Measurements from ENCODE around the gene PI4KB. TPM values are rescaled to one million over a fixed set of nuclear protein-coding genes. Genes with fewer than 3 reads are reported as not detected.

Gene PI4KB
- total RNA-seq, 1 experiment from 2014 or later: 52.7 TPM

DNA sequence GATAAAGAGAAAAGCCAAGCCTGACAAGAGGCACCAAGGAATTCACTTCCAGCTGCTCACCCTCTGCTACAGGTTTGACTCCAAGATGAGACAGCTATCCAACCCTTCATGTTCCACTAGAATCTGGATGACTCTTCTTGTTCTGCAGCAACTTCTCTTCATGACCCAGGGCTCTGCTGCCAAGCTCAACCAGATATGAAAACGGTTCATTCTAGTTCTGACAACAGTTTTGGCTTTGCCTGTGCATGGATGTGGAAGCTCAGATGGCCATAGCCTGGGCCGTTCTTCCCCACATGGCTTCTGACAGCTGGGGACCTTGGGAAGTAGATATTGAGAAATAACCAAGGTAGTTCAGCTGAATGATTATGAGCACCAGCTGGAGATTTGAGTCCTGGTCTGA, 13.7 kb downstream of the PI4KB start:
- ChIA-PET POLR2A (interaction anchor here (0.7 to 0.8 kb wide), 2 partner anchors 16 to 198 kb away, joined by 3 to 11 read pairs; partner anchors contain the start of gene CGN), CTCF (interaction anchor here (1.0 kb wide), 1 partner anchor 13 kb away, joined by 3 read pairs; no protein-coding TSS in a partner anchor)
- Histone ChIP-seq H3K9me3 (no peaks in the 10 kb centered on the region), H3K27me3 (replicated peaks; ENCODE audit: control insufficient read depth, insufficient read depth, low read length) (no peaks in the 10 kb centered on the region), H3K4me3 (ENCODE audit: low read depth, low read length) (no peak overlapping the region), H3K4me1 (peaks cover 67% of the 10 kb centered on the region), H3K36me3 (ENCODE audit: control insufficient read depth, insufficient read depth, low read length) (no peaks in the 10 kb centered on the region)
- TF ChIP-seq CTCF (IDR thresholded peaks at IDR 0.05; ENCODE audit: insufficient read depth in 1 of 2, low read depth in 1 of 2, low read length in 1 of 2, severe bottlenecking in 1 of 2, unreplicated experiment in 1 of 2): no peak
- DNase-seq: no peak
- H3K27ac Mint-ChIP-seq (ENCODE audit: unreplicated experiment): peak overlapping the region; percentile 78
- H3K27me3 Mint-ChIP-seq (ENCODE audit: insufficient read depth, unreplicated experiment): no peaks in the 10 kb centered on the region
- H3K4me1 Mint-ChIP-seq (ENCODE audit: low read depth, unreplicated experiment): peaks cover 49% of the 10 kb centered on the region
- no peaks in the 10 kb centered on the region for H3K9me3 Mint-ChIP-seq (ENCODE audit: unreplicated experiment)
- no TSS peak for BruUV-seq (replicated peaks)
- no peak overlapping the region for H3K4me3 Mint-ChIP-seq (ENCODE audit: unreplicated experiment)
- peaks cover 62% of the 10 kb centered on the region for H3K36me3 Mint-ChIP-seq (ENCODE audit: insufficient read depth, unreplicated experiment)
- intact Hi-C loops (cut with micrococcal nuclease; ENCODE audit: unreplicated experiment): no loop called here

DNA sequence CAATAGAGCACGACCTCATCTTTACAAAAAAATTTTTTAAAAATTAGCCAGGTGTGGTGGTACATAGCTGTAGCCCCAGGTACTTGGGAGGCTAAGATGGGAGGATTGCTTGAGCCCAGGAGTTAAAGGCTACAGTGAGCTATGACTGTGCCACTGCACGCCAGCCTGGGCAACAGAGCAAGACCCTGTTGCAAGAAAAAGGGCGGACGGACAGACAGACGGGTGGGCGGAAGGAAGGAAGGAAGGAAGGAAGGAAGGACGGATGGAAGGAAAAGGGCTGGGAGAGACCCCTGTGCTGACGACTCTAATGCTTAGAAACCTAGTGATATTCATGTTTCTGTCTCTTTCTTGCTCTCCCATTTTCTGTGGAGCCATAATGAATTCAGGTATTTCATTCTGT, 14.4 kb downstream of the PI4KB start:
- Mint-ChIP-seq H3K27ac (ENCODE audit: unreplicated experiment) (peak overlapping the region; percentile 78), H3K27me3 (ENCODE audit: insufficient read depth, unreplicated experiment) (no peaks in the 10 kb centered on the region), H3K4me3 (ENCODE audit: unreplicated experiment) (no peak overlapping the region), H3K4me1 (ENCODE audit: low read depth, unreplicated experiment) (peaks cover 49% of the 10 kb centered on the region), H3K9me3 (ENCODE audit: unreplicated experiment) (no peaks in the 10 kb centered on the region), H3K36me3 (ENCODE audit: insufficient read depth, unreplicated experiment) (peaks cover 66% of the 10 kb centered on the region)
- peaks cover 67% of the 10 kb centered on the region for H3K4me1 ChIP-seq
- ChIA-PET CTCF (interaction anchor here (3.6 kb wide), 1 partner anchor 28 kb away, joined by 28 read pairs; no protein-coding TSS in a partner anchor), POLR2A (no interaction called here)
- no peaks in the 10 kb centered on the region for H3K9me3 ChIP-seq
- BruUV-seq (replicated peaks): no TSS peak
- no peak for TF ChIP-seq CTCF (IDR thresholded peaks at IDR 0.05; ENCODE audit: insufficient read depth in 1 of 2, low read depth in 1 of 2, low read length in 1 of 2, severe bottlenecking in 1 of 2, unreplicated experiment in 1 of 2)
- no peak for DNase-seq
- H3K27me3 ChIP-seq (replicated peaks; ENCODE audit: control insufficient read depth, insufficient read depth, low read length): no peaks in the 10 kb centered on the region
- no peak overlapping the region for H3K4me3 ChIP-seq (ENCODE audit: low read depth, low read length)
- intact Hi-C loops (cut with micrococcal nuclease; ENCODE audit: unreplicated experiment): no loop called here
- no peaks in the 10 kb centered on the region for H3K36me3 ChIP-seq (ENCODE audit: control insufficient read depth, insufficient read depth, low read length)

DNA sequence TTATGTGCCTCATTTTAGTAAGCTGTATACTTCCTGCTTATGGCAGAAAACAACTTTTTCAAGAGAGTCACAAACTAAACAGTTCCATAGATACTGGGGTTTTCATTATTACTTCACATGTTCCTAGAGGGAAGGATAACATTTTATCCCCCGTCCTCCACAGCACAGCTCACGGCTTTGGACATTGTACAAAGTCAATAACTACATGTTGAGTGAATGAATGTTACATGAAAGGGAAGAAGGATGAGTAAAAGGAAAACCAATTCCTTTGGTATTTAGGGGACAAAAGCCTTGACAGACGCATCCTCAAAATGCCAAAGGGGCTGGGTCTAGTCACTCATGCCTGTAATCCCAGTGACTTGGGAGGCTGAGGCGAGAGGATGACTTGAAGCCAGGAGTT, 14.8 kb downstream of the PI4KB start:
- ChIA-PET CTCF (interaction anchor here (0.9 to 3.6 kb wide), 3 partner anchors 11 to 28 kb away, joined by 4 to 28 read pairs (median 10); no protein-coding TSS in a partner anchor), POLR2A (interaction anchor here (0.5 kb wide), 1 partner anchor 86 kb away, joined by 3 read pairs; no protein-coding TSS in a partner anchor)
- Mint-ChIP-seq H3K27ac (ENCODE audit: unreplicated experiment) (peak overlapping the region; percentile 78), H3K9me3 (ENCODE audit: unreplicated experiment) (no peaks in the 10 kb centered on the region), H3K27me3 (ENCODE audit: insufficient read depth, unreplicated experiment) (no peaks in the 10 kb centered on the region), H3K4me3 (ENCODE audit: unreplicated experiment) (no peak overlapping the region), H3K4me1 (ENCODE audit: low read depth, unreplicated experiment) (peaks cover 44% of the 10 kb centered on the region), H3K36me3 (ENCODE audit: insufficient read depth, unreplicated experiment) (peaks cover 63% of the 10 kb centered on the region)
- BruUV-seq (replicated peaks): no TSS peak
- no peak for TF ChIP-seq CTCF (IDR thresholded peaks at IDR 0.05; ENCODE audit: insufficient read depth in 1 of 2, low read depth in 1 of 2, low read length in 1 of 2, severe bottlenecking in 1 of 2, unreplicated experiment in 1 of 2)
- no peaks in the 10 kb centered on the region for H3K36me3 ChIP-seq (ENCODE audit: control insufficient read depth, insufficient read depth, low read length)
- no peak overlapping the region for H3K4me3 ChIP-seq (ENCODE audit: low read depth, low read length)
- intact Hi-C loops (cut with micrococcal nuclease; ENCODE audit: unreplicated experiment): no loop called here
- peaks cover 67% of the 10 kb centered on the region for H3K4me1 ChIP-seq
- no peak for DNase-seq
- no peaks in the 10 kb centered on the region for H3K27me3 ChIP-seq (replicated peaks; ENCODE audit: control insufficient read depth, insufficient read depth, low read length)
- H3K9me3 ChIP-seq: no peaks in the 10 kb centered on the region

Measured in Caco-2 (cell line).